ENCODE measurements around the gene SERPINI1. TPM values are rescaled to one million over a fixed set of nuclear protein-coding genes. Genes with fewer than 3 reads are reported as not detected.

SERPINI1 gene
- total RNA-seq, 1 experiment from 2014 or later = 6.4 TPM

DNA sequence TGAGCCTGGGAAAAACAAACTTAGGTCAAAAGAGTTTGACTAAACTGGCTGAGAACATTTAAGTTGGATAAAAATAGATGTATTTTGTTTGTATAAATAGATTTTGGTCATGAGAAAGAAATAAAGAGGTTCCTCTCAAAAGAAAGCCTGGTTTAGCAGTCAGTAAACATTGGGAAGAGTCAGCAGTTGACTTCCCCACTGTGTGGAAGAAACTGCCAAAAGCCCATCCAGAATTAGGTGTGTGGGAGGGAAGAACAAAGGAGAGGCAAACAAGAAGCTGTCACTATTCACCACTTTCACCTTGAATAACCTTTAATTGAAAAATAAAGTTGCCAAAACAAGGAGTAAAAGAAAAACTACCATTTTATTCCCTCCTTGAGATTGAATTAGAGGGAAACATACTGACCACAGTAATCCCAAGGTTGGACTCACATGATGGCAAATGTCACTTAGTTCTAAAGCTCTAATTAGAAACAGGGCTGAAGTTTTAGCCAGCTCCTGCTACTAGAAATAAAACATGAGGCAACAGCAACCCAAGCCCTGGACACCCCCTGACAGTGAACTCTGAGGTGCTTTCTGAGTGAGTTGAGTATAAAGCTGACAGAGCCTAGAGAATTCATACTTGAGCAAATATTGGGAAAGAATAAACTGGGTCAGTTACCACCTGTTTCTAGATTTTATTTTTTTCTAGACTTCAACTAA lies 139.3 kb downstream of the SERPINI1 start:
- Mint-ChIP-seq H3K9me3 (no peaks in the 10 kb centered on the region), H3K4me3 (no peak overlapping the region), H3K27ac (no peak overlapping the region; the same call in 1 of the 2 replicates), H3K36me3 (no peaks in the 10 kb centered on the region), H3K27me3 (ENCODE audit: low read depth) (no peaks in the 10 kb centered on the region), H3K4me1 (peaks cover 11% of the 10 kb centered on the region)
- ATAC-seq (no peak), DNase-seq (ENCODE audit: low spot score) (no peak)
- ChIA-PET CTCF (no interaction called here), POLR2A (no interaction called here)
- no peak for TF ChIP-seq TCF7 (CRISPR knock-in tag; IDR thresholded peaks at IDR 0.05; ENCODE audit: low read depth)
- TF ChIP-seq ZNF671 (CRISPR knock-in tag; IDR thresholded peaks at IDR 0.05) = no peak
- TF ChIP-seq, protein P1, sequence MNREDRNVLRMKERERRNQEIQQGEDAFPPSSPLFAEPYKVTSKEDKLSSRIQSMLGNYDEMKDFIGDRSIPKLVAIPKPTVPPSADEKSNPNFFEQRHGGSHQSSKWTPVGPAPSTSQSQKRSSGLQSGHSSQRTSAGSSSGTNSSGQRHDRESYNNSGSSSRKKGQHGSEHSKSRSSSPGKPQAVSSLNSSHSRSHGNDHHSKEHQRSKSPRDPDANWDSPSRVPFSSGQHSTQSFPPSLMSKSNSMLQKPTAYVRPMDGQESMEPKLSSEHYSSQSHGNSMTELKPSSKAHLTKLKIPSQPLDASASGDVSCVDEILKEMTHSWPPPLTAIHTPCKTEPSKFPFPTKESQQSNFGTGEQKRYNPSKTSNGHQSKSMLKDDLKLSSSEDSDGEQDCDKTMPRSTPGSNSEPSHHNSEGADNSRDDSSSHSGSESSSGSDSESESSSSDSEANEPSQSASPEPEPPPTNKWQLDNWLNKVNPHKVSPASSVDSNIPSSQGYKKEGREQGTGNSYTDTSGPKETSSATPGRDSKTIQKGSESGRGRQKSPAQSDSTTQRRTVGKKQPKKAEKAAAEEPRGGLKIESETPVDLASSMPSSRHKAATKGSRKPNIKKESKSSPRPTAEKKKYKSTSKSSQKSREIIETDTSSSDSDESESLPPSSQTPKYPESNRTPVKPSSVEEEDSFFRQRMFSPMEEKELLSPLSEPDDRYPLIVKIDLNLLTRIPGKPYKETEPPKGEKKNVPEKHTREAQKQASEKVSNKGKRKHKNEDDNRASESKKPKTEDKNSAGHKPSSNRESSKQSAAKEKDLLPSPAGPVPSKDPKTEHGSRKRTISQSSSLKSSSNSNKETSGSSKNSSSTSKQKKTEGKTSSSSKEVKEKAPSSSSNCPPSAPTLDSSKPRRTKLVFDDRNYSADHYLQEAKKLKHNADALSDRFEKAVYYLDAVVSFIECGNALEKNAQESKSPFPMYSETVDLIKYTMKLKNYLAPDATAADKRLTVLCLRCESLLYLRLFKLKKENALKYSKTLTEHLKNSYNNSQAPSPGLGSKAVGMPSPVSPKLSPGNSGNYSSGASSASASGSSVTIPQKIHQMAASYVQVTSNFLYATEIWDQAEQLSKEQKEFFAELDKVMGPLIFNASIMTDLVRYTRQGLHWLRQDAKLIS (CRISPR knock-in tag; IDR thresholded peaks at IDR 0.05; ENCODE audit: borderline replicate concordance) = no peak
- no peak for TF ChIP-seq RELA (CRISPR knock-in tag; IDR thresholded peaks at IDR 0.05; ENCODE audit: borderline replicate concordance)
- no peak for TF ChIP-seq ZNF121 (CRISPR knock-in tag; IDR thresholded peaks at IDR 0.05)
- TF ChIP-seq ZNF138 (CRISPR knock-in tag; conservative IDR thresholded peaks at IDR 0.05) = no peak
- TF ChIP-seq IRF1 (CRISPR knock-in tag; IDR thresholded peaks at IDR 0.05) = no peak
- TF ChIP-seq JAZF1 (CRISPR knock-in tag; IDR thresholded peaks at IDR 0.05) = no peak
- no peak for TF ChIP-seq NFYB (CRISPR knock-in tag; conservative IDR thresholded peaks at IDR 0.05; ENCODE audit: low read depth)
- no peak for TF ChIP-seq ZNF317 (CRISPR knock-in tag; IDR thresholded peaks at IDR 0.05; ENCODE audit: borderline replicate concordance, low read depth)

Other genes with a start within 250 kb of the SERPINI1 start
- gene WDR49, start 81.8 kb upstream of the SERPINI1 start, total RNA-seq (2021) = 0.73 to 1.1 TPM (median 0.92 TPM) in 3 replicates
- 58.3 to 60.8 TPM (median 58.5 TPM) in 3 replicates for gene PDCD10, start 829 bp upstream of the SERPINI1 start, total RNA-seq (2021)